HEK293T (cell line): ENCODE results near the gene FLRT2.

Experiments
- FOXA1 ChIP-seq: fragments of 450-650 bp; IDR thresholded peaks from 2 replicates; pipeline ENCODE4 v1.6.1; 2016; ENCODE audit warnings: mild to moderate bottlenecking
- FOXK2 ChIP-seq: fragments of 450-650 bp; IDR thresholded peaks from 2 replicates; pipeline ENCODE4 v1.6.1; 2016; ENCODE audit warnings: mild to moderate bottlenecking
- FOXM1 ChIP-seq: fragments of 450-650 bp; IDR thresholded peaks from 2 replicates; pipeline ENCODE4 v1.6.1; 2017; ENCODE audit warnings: mild to moderate bottlenecking, borderline replicate concordance
- NFRKB ChIP-seq: fragments of 450-650 bp; IDR thresholded peaks from 2 replicates; pipeline ENCODE4 v1.6.1; 2016; ENCODE audit warnings: mild to moderate bottlenecking, moderate library complexity
- SUZ12 ChIP-seq: fragments of 450-650 bp; IDR thresholded peaks from 2 replicates; pipeline ENCODE4 v1.6.1; 2016; ENCODE audit warnings: mild to moderate bottlenecking

- TF ChIP-seq NFRKB: no peak
- no peak for TF ChIP-seq FOXK2
- TF ChIP-seq SUZ12: no peak
- no peak for TF ChIP-seq FOXA1
- no peak for TF ChIP-seq FOXM1
These were observed 46.3 kb downstream of the FLRT2 start for GRCh38 chr14:85576218-85576617.
